Myocyte (in vitro differentiated cells): ENCODE data around the gene PICK1. TPM values are rescaled to one million over a fixed set of nuclear protein-coding genes. Genes with fewer than 3 reads are reported as not detected.
"Not testable (repeated sequence)": the region's sequence is repeated elsewhere in the genome, so short reads cannot be mapped to it uniquely, and the experiment has no call there.

Source experiments
- DNase-seq: peaks from one replicate; pipeline ENCODE4 v3.0.0-alpha.2; 2012; ENCODE audit warnings: low read depth
- total RNA-seq: library from RNA; depleted of rRNA; stranded (reverse); fragments of >200 nt; gene quantifications from 2 replicates; pipeline ENCODE4 v1.2.3, GENCODE V29; 2014

The PICK1 gene
- total RNA-seq, 1 donor from 2014 or later: 8.7 TPM

GRCh38 chr22:38073150-38074130, 16.2 kb downstream of the PICK1 start:
- DNase-seq: no peak

- peak; percentile 39 for DNase-seq
Observed at GRCh38 chr22:38074181-38075104, 17.2 kb downstream of the PICK1 start.

GRCh38 chr22:38075105-38075825, 18.1 kb downstream of the PICK1 start:
- no peak for DNase-seq

GRCh38 chr22:38075961-38076360, 18.8 kb downstream of the PICK1 start:
- DNase-seq: no peak

- DNase-seq: no peak
Observed at GRCh38 chr22:38077096-38077495, 19.9 kb downstream of the PICK1 start.

- no peak for DNase-seq
Observed at GRCh38 chr22:38077595-38077994, 20.4 kb downstream of the PICK1 start.

GRCh38 chr22:38078046-38078840, 21.0 kb downstream of the PICK1 start:
- no peak for DNase-seq

- not testable (repeated sequence) for DNase-seq
Observed at GRCh38 chr22:38079208-38079607, 22.0 kb downstream of the PICK1 start.

GRCh38 chr22:38079804-38080203, 22.6 kb downstream of the PICK1 start:
- DNase-seq: no peak

- no peak for DNase-seq
Observed at GRCh38 chr22:38080474-38080849, 23.3 kb downstream of the PICK1 start.

GRCh38 chr22:38080850-38081635, 23.8 kb downstream of the PICK1 start:
- DNase-seq: peak; percentile 47

GRCh38 chr22:38081636-38081940, 24.4 kb downstream of the PICK1 start:
- DNase-seq: no peak

- no peak for DNase-seq
Observed at GRCh38 chr22:38081941-38082828, 25.0 kb downstream of the PICK1 start.

GRCh38 chr22:38082986-38083710, 25.9 kb downstream of the PICK1 start:
- no peak for DNase-seq

- no peak for DNase-seq
Observed at GRCh38 chr22:38083931-38084631, 26.9 kb downstream of the PICK1 start, which contains the start of gene SLC16A8. SLC16A8 (minus strand) TSS chr22:38084184; CDS start chr22:38082873, 1,311 bp downstream.

- no peak for DNase-seq
Observed at GRCh38 chr22:38085056-38085455, 27.9 kb downstream of the PICK1 start.

GRCh38 chr22:38085501-38085900, 28.3 kb downstream of the PICK1 start:
- no peak for DNase-seq
